ENCODE results near the gene CREM. TPM values are rescaled to one million over a fixed set of nuclear protein-coding genes. Genes with fewer than 3 reads are reported as not detected.
"Not testable (repeated sequence)": the region's sequence is repeated elsewhere in the genome, so short reads cannot be mapped to it uniquely, and the experiment has no call there.

The CREM gene
- total RNA-seq, 1 experiment from 2014 or later, result 20.0 TPM

DNA sequence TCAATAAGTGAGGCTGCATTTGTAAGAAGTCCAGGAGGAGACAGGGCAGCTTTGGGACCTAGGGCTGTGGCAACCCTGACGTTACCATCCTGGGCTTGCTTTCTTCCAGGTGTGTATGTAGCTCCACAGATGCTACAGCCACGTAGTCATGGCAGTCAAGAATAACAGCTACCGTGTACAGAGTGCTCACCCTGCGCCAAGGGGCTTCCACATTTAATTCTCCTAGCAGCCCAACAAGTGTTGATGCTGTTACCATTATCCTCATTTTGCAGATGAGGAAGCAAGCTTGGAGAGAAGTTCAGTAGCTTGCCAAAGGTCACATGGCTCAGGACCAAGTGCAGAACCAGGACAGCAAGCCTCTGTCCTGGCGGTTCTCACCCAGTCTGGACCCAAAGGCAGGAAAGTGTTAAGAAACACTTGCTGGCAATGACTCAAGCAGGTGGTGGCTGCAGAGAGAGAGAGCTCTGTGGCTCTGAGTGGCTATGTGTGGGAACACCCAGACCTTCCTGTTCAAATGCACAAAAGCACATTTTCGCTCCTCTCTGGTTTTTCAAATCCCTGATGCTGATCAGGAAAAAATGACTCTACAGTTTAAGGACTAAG, 89.8 kb downstream of the CREM start:
- Histone ChIP-seq H4K5ac (ENCODE audit: insufficient read length, low read depth, low read length) (no peak overlapping the region), H3T11ph (ENCODE audit: low read length) (no peak overlapping the region), H3K79me2 (ENCODE audit: insufficient read depth, low read length) (no peaks in the 10 kb centered on the region), H2BK20ac (ENCODE audit: low read depth, low read length, poor library complexity, severe bottlenecking) (no peak overlapping the region), H2BK5ac (ENCODE audit: insufficient read length, low read length) (no peak overlapping the region), H3K14ac (ENCODE audit: insufficient read depth, low read length) (no peak overlapping the region; the same call in 1 of the 2 replicates), H3K9ac (ENCODE audit: extremely low read depth, insufficient read length, low read length) (no peak overlapping the region), H3K23ac (ENCODE audit: insufficient read length, low read depth, low read length) (no peak overlapping the region), H4K20me1 (ENCODE audit: control insufficient read depth, insufficient read depth, insufficient read length) (no peaks in the 10 kb centered on the region), H4K8ac (replicated peaks; ENCODE audit: insufficient read length, low read depth, low read length) (no peak overlapping the region), H2BK12ac (ENCODE audit: insufficient read length, low read depth, low read length) (no peak overlapping the region), H3K79me1 (ENCODE audit: insufficient read depth, low read depth, low read length, poor library complexity, severe bottlenecking) (no peaks in the 10 kb centered on the region), H2BK15ac (ENCODE audit: low read depth, low read length) (no peak overlapping the region), H2AK5ac (ENCODE audit: insufficient read length, low read length) (no peak overlapping the region), H2AFZ (ENCODE audit: low read length) (no peak overlapping the region), H3K4me1 (ENCODE audit: insufficient read depth, low read length) (peaks cover 2% of the 10 kb centered on the region; the same call in 1 of the 2 replicates), H3K27ac (ENCODE audit: insufficient read length, low read depth, low read length) (no peak overlapping the region), H2BK120ac (ENCODE audit: low read depth, low read length, poor library complexity, severe bottlenecking) (no peak overlapping the region), H3K4ac (ENCODE audit: low read depth, low read length) (no peak overlapping the region), H3K4me2 (ENCODE audit: insufficient read depth, insufficient read length, low read length) (no peak overlapping the region), H4K91ac (ENCODE audit: insufficient read length, low read depth, low read length) (no peak overlapping the region), H3K56ac (ENCODE audit: insufficient read length, low read depth, low read length) (no peak overlapping the region), H3K9me3 (ENCODE audit: control insufficient read depth, low read depth, low read length) (no peaks in the 10 kb centered on the region), H3K18ac (ENCODE audit: insufficient read length, low read depth, low read length) (no peak overlapping the region), H3K23me2 (ENCODE audit: insufficient read length, low read depth, low read length, poor library complexity, severe bottlenecking) (no peaks in the 10 kb centered on the region), H3K27me3 (ENCODE audit: insufficient read depth, low read length) (no peaks in the 10 kb centered on the region)
- Mint-ChIP-seq H3K4me3 (no peak overlapping the region), H3K27ac (no peak overlapping the region), H3K9me3 (no peaks in the 10 kb centered on the region), H3K27me3 (ENCODE audit: low read depth) (no peaks in the 10 kb centered on the region), H3K36me3 (ENCODE audit: insufficient read depth in 1 of 3, low read depth in 3 of 3) (no peaks in the 10 kb centered on the region), H3K4me1 (peaks cover 21% of the 10 kb centered on the region in 2 experiments)
- DNase-seq, result no peak
- TF ChIP-seq, protein P1, sequence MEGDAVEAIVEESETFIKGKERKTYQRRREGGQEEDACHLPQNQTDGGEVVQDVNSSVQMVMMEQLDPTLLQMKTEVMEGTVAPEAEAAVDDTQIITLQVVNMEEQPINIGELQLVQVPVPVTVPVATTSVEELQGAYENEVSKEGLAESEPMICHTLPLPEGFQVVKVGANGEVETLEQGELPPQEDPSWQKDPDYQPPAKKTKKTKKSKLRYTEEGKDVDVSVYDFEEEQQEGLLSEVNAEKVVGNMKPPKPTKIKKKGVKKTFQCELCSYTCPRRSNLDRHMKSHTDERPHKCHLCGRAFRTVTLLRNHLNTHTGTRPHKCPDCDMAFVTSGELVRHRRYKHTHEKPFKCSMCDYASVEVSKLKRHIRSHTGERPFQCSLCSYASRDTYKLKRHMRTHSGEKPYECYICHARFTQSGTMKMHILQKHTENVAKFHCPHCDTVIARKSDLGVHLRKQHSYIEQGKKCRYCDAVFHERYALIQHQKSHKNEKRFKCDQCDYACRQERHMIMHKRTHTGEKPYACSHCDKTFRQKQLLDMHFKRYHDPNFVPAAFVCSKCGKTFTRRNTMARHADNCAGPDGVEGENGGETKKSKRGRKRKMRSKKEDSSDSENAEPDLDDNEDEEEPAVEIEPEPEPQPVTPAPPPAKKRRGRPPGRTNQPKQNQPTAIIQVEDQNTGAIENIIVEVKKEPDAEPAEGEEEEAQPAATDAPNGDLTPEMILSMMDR (conservative IDR thresholded peaks at IDR 0.05), result no peak
- WGBS (ENCODE audit: extremely low coverage, insufficient read length, low lambda C conversion rate), result no CpG with 5 or more reads among the region's 6 CpGs

DNA sequence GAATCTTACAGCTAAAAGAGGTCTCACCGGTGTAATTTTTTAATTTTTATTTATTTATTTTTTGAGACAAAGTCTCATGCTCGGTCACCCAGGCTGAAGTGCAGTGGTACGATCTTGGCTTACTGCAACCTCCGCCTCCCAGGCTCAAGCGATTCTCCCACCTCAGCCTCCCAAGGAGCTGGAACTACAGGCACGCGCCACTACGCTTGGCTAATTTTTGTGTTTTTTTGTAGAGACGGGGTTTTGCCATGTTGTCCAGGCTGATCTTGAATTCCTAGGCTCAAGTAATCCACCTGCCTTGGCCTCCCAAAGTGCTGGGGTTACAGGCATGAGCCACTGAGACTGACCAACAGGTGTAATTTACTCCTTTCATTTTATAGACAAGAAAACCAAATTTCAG, 90.3 kb downstream of the CREM start:
- not testable (repeated sequence) for H3T11ph ChIP-seq (ENCODE audit: low read length); H3K56ac ChIP-seq (ENCODE audit: insufficient read length, low read depth, low read length); H2AK5ac ChIP-seq (ENCODE audit: insufficient read length, low read length); H3K27ac Mint-ChIP-seq; H2BK15ac ChIP-seq (ENCODE audit: low read depth, low read length); H2BK5ac ChIP-seq (ENCODE audit: insufficient read length, low read length); DNase-seq; H3K14ac ChIP-seq (ENCODE audit: insufficient read depth, low read length); H3K4me2 ChIP-seq (ENCODE audit: insufficient read depth, insufficient read length, low read length); H3K36me3 Mint-ChIP-seq (ENCODE audit: insufficient read depth in 1 of 3, low read depth in 3 of 3); H2AFZ ChIP-seq (ENCODE audit: low read length); H4K8ac ChIP-seq (replicated peaks; ENCODE audit: insufficient read length, low read depth, low read length); H2BK120ac ChIP-seq (ENCODE audit: low read depth, low read length, poor library complexity, severe bottlenecking); H3K18ac ChIP-seq (ENCODE audit: insufficient read length, low read depth, low read length); H3K79me1 ChIP-seq (ENCODE audit: insufficient read depth, low read depth, low read length, poor library complexity, severe bottlenecking); H3K23me2 ChIP-seq (ENCODE audit: insufficient read length, low read depth, low read length, poor library complexity, severe bottlenecking); H4K91ac ChIP-seq (ENCODE audit: insufficient read length, low read depth, low read length); H3K4ac ChIP-seq (ENCODE audit: low read depth, low read length); H3K27ac ChIP-seq (ENCODE audit: insufficient read length, low read depth, low read length); H3K9me3 ChIP-seq (ENCODE audit: control insufficient read depth, low read depth, low read length); H3K27me3 ChIP-seq (ENCODE audit: insufficient read depth, low read length); H2BK12ac ChIP-seq (ENCODE audit: insufficient read length, low read depth, low read length); H3K9ac ChIP-seq (ENCODE audit: extremely low read depth, insufficient read length, low read length); H4K5ac ChIP-seq (ENCODE audit: insufficient read length, low read depth, low read length); H4K20me1 ChIP-seq (ENCODE audit: control insufficient read depth, insufficient read depth, insufficient read length); H3K23ac ChIP-seq (ENCODE audit: insufficient read length, low read depth, low read length); H2BK20ac ChIP-seq (ENCODE audit: low read depth, low read length, poor library complexity, severe bottlenecking); H3K79me2 ChIP-seq (ENCODE audit: insufficient read depth, low read length); H3K4me3 Mint-ChIP-seq; H3K27me3 Mint-ChIP-seq (ENCODE audit: low read depth); H3K4me1 ChIP-seq (ENCODE audit: insufficient read depth, low read length); H3K9me3 Mint-ChIP-seq
- WGBS (ENCODE audit: extremely low coverage, insufficient read length, low lambda C conversion rate), result no CpG with 5 or more reads among the region's 9 CpGs
- peaks cover 15% of the 10 kb centered on the region in 2 experiments for H3K4me1 Mint-ChIP-seq
